GM19023 (cell line): ENCODE data around the gene VASP.

Experiments
- ATAC-seq: cut with Tn5 transposase; IDR thresholded peaks from one replicate; pipeline ENCODE4 v1.9.1; 2021; ENCODE audit warnings: mild to moderate bottlenecking, moderate library complexity; ENCODE audit not compliant: unreplicated experiment

The VASP gene

DNA sequence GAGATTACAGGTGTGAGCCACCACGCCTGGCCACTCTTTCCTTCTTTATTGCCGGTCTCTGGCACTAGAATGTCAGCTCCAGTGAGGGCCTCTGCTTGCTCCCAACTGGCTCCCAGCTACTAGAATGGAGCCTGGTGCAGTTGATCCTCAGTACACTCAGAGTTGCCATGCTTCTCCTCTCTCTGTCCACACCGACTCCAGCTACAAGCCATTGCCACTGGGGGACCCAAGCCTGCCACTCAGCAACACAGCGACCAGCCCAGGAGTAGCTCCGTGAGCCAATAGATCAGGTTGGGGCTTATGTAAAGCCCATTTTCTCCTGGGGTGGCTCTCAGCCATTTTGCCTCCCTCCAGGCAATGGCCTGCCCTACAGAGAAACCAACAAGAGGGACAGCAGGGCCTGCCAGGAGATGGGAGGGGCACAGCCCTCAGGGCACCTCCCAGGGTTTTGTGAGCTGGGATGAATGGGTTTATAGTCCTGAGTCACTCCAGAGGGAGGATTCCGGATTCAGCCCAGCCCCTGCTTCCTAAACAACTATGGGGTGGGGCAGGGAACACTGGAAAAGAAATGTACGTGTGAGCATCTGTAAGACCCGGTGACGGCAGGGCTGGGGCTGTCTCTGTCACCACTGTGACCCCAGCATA lies 40.8 kb downstream of the VASP start:
- no peak for ATAC-seq

DNA sequence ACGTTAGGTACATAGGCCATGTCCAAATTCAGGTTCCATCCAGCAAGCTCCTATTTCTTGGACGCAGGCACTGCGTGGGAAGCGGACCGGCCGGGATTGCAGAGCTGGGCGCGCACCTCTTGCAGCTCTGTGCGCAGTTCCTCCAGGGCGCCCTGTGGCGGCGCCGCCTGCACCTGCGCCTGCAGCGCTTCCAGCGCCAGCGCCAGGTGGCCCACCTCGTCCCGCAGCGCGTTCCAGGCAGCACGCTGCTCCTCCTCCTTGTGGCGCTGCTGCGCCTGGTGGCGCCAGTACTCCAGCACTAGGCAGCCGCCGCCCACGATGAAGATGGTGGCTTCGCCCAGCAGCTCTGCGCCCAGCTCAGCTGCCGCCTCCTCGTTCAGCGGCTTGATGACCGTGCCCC lies 46.2 kb downstream of the VASP start:
- ATAC-seq, result no peak

DNA sequence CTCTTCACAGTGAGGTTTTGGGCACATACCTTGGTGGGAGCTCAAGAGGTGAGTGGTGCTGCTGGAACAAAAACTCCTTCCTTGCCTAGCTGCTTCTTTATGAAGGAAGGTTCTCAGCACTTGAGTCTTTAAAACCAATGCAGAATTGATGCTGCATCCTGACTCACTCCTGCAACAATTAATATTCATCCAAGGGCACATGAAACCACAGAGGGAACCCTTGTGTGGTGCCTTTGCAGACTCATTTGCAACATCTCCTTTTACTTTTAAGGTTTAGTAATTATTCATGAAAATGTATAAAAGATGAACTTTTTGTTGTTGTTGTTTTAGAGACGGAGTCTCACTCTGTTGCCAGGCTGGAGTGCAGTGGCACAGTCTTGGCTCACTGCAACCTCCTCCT lies 47.2 kb downstream of the VASP start:
- ATAC-seq, result no peak

DNA sequence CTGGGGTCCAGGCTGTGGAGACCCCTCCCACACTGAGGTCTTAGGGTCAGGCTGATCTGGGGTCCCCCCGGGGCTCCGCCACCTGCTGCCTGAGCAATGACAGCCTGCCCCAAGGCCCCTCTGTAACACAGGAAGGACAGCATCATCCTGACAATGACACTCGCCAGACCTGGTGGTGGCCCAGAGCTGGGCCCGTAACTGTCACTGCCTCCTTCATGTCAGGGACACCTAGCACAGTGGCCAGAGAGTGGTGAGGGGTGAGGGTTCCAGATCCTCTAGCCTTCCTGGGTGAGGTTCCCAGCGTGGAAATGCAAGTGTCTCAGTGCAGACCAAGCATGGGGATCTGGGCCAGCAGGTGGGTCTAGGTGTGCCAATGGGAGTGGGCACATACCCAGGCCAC lies 49.6 kb downstream of the VASP start:
- no peak for ATAC-seq

DNA sequence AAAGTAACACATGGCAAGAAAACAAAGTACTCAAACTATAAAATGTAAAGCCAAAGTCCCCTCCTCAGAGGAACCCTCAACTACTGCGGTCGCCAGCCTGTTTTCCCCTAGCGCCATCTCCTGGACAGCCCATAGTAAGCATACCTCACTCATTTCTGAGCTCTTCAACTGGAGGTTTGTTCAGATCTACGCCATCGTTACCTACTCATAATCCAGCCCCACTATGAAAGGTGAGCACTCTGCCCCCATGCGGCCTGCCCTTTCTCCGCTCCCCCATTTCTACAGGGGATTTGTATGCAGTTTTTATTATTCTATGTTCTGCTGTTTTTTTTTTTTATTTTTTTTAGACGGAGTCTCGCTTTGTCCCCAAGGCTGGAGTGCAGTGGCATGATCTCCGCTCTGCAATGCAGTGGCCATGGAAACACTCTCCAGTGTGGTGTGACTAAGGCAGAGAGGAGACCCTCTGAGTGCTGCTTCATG lies 51.2 kb downstream of the VASP start:
- ATAC-seq, result no peak

DNA sequence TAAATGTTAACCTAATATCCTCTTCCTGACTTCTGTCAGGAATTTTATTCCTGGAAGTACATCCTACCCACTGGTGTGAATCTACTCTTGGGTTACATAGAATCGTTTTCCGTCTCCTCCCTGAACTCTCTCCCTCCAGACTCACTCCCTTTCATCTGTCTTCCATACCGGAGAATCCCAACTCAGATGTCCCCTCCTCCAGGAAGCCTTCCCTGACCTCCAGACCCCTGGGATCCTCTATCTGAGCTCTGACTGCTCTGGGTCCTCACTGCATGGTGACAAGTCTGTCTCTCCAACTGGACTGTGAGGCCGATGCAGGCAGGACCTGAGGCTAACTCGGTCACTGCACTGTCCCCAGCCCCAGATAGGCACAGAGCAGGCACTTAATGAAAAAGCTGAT lies 52.8 kb downstream of the VASP start:
- no peak for ATAC-seq

DNA sequence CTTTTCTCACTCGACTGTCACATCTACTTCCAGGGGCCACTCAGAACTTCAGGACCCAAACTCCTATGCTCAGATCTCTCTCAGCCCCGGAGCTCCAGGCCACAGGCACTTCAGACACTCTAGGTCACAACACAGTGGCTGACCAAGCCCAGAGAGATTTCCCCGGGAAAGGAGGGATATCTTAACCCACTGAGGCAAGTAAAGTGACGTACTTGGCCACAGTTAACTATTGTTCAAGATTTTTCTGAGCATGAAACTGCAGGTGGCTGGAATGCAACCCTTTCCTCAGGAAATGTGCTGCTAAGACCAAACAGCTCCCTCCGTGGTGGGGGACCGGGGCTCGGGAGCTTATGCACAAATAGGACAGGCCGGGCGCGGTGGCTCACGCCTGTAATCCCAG lies 53.4 kb downstream of the VASP start:
- ATAC-seq, result no peak

DNA sequence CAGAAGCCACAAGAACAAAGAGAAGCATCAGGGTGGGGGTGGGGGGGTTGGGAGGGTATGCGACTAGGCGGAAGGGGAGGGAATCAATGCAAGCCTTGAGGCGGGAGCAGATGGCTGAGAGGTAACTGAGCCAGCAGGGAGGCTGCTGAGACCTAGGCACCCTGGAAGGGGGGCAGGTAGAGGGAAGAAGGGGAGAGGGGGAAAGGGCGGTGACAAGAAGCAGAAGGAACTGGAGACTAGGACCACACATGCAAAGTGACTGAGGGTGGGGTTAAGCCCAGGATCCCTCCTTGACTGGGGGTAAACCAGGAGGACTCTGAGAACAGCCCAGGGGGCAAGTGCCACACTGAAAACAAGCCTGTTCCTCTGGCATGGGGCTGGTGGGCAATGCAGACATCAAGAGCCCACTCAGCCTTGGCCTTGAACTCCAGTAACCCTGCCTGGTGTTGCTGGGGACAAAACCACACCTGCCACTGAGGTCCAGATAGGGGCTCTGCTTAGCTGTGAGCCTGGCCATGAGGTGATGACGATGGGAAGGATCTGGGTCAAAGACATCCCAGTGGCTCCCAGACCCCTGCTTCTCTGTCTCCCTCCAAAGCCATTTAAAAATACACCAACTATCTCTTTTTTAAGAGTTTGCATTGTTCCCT lies 57.0 kb downstream of the VASP start:
- no peak for ATAC-seq

DNA sequence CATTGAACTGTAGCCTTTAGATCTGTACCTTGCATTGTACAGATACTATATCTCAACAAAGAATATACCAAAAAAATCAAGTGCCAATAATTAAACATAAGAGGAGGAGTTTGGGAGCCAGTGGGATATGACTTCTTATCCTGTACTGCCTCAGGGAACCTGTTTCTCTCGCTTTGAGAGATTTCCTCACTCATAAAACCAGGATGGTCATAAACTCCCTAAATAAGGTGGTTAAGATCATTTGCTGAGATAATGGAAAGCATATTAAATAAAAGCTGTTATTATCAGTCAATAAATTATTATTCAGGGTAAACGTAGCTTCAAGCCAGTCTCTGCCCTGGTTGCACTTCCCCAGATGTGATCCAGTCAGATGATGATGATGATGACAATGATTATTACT lies 60.3 kb downstream of the VASP start:
- ATAC-seq, result no peak

DNA sequence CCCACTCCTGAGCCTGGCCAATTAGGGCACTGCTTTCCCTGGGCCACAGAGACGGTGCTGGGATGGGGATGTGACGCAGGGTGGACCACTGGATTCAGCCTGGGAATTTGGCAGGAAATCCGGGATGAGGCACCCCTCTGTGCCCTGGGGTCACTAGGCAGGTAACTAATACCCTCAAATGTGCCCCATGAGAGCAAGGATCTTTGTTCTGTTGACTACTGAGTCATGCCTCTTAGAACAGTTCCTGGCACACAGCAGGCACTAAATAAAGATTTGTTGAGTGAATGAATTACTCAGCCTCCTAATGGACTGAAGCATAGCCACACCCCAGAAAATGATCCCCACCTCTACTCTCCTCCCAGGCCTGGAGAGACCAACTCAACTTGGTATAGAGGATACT lies 61.5 kb downstream of the VASP start:
- ATAC-seq, result no peak

DNA sequence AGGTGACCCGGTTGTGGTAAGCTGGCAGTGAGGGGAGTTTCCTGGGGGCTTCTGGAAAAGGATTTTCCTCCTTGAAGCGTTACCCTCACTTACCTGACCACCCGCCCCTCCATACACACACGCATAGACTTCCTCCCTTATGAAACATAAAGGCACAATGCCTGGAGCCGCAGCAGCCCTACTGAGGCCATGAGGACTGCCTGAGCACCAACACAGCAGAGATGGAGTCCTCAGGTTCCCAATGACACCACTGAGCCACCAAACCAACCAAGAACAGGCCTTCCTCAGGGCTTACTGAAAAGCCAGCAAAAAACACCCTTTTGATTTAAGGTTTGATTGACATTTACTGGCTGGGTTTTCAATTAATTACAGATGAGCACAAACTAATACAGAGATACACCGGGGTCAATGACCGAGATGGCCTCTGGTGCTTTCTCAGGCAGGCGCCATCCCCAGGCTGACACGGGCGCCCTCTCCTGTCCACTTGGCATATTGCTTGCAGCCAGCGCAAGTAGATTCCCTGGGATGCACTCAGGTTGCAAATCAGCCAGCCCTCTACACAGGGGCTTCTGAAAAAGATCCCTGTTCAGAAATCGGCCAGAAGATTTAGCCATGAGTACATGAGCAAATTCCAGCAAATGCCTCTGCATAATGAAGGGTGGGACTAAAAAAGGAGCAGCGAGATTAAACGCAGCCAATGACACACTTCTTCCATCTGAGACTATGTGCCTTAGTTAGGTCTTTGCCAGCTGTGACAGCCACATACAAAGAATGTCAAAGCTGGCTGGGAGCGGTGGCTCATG lies 62.5 kb downstream of the VASP start:
- ATAC-seq, result no peak

DNA sequence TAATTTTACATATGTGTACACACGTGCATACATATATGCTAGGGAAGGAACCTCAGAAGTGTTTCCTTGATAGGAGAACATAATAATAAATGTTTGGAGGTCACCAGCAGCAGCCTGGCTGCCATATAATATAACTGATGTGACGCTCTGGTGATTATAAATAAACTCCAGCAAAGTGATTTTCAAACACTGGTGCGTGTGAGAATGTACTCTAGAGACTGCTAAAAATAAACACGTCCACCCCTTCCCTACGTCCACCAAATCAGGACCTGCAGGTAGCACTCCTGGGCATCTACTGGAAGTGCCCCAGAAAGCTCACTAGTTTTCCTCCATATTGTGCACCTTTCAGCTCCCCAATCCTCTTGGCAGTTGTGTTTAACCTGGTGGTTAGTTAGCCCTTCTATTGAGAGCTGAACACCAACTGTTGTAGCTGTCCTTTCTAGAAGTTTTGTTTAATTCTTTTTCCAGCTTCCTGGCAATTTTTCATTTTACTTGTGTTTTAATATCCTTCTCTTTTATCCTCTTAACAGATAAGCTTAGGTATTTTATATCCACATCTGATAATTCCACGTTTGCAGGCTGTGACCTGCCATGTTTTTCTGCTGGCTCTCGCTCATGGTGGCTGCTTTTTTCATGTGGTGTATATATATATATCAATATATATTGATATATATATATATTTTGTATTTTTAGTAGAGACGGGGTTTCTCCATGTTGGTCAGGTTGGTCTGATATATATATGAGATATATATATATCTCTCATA lies 64.4 kb downstream of the VASP start:
- ATAC-seq, result no peak

DNA sequence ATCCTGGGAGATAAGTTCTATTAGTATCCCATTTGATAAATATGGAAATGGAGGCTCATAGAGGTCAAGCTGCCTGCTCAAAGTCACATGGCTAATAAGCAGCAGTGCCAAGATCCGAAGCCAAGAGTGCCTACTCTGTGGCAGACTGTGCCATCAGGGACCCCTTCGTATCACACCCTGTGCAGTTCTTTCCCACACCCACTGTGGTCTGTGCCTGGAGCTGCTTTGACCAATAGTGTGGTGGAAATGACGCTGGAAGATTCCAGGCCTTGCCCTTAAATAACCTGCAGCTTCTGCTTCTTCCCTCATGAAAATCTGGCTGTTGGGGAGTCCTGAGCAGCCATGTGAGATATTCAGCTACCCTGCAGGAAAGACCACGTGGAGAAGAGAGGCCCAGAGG lies 67.2 kb downstream of the VASP start:
- no peak for ATAC-seq

DNA sequence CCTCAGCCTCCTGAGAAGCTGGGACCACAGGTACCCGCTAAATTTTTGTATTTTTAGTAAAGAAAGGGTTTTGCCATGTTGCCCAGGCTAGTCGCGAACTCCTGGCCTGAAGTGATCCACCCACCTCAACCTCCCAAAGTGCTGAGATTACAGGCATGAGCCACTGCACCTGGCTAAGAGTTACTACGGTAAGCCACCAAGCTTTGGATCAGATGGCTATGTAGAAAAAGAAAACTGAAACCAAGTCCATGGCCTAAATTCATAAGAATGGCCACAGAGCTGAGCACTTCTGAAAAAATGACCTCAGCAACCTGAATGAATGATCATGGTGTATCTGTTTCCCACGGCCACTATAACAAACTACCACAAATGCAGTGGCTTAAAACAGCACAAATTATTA lies 67.9 kb downstream of the VASP start:
- no peak for ATAC-seq
